GM12878 (cell line): ENCODE data around the gene COL4A2. TPM values are rescaled to one million over a fixed set of nuclear protein-coding genes. Genes with fewer than 3 reads are reported as not detected.

Experiments
- ATAC-seq: fragments of 200-7000 bp; cut with Tn5 transposase; 3 replicates; pipeline ENCODE4 v1.9.1; 2020; ENCODE audit warnings: mild to moderate bottlenecking, moderate library complexity
- BruUV-seq: library from RNA; stranded (reverse); fragments of 400-500 nt; replicated peaks from 2 replicates; lab custom pipeline; 2021; lab: Mats Ljungman, UMichigan
- CTCF ChIA-PET: fragments of 300-600 bp; sonication (Branson Sonifier 250); formaldehyde crosslinking; extraction: SDS; loops from one replicate; lab custom pipeline; 2021; ENCODE audit warnings: inconsistent platforms; lab: Yijun Ruan, JAX
- POLR2A ChIA-PET: fragments of 350-600 bp; formaldehyde crosslinking; extraction: SDS; loops from one replicate; lab custom pipeline; 2021; ENCODE audit warnings: inconsistent platforms; lab: Charles Lee
- RAD21 ChIA-PET: fragments of 300-600 bp; sonication (Branson Sonifier 250); formaldehyde crosslinking; loops from one replicate; lab custom pipeline; 2023; ENCODE audit warnings: antibody characterized with exemption; ENCODE audit not compliant: unreplicated experiment; lab: Charles Lee
- SMC1A ChIA-PET: fragments of 300-600 bp; sonication (Branson Sonifier 250); formaldehyde crosslinking; loops from one replicate; lab custom pipeline; 2023; ENCODE audit not compliant: unreplicated experiment, uncharacterized antibody; lab: Charles Lee
- DNase-seq: peaks from one replicate; pipeline ENCODE4 v3.0.0-alpha.2; 2011; ENCODE audit warnings: low read depth, low spot score
- FAIRE-seq: peaks from 3 replicates; lab custom pipeline; 2011; peaks lifted over from hg19 to GRCh38; lab: Jason Lieb, UNC
- H2AFZ ChIP-seq: 2 replicates; pipeline ENCODE4 v1.6.0; 2011; ENCODE audit warnings: low read depth, low read length, control low read depth; ENCODE audit not compliant: control insufficient read depth
- H3K27ac ChIP-seq: 2 replicates; pipeline ENCODE4 v1.5.1; 2011; ENCODE audit warnings: control low read depth; ENCODE audit not compliant: control insufficient read depth, insufficient read depth
- H3K27me3 ChIP-seq, 2 experiments: replicated peaks in 1 of 2; 2 replicates each; pipeline versions ENCODE4 v1.6.0 to v1.6.1; 2011; ENCODE audit warnings: low read length in 1 of 2; ENCODE audit not compliant: control insufficient read depth in 2 of 2, insufficient read depth in 2 of 2
- H3K36me3 ChIP-seq, 2 experiments: 2 replicates each; pipeline ENCODE4 v1.5.1; 2011; ENCODE audit warnings: low read length in 1 of 2; ENCODE audit not compliant: control insufficient read depth in 2 of 2, insufficient read depth in 2 of 2
- H3K4me1 ChIP-seq: 2 replicates; pipeline ENCODE4 v1.6.1; 2011; ENCODE audit warnings: mild to moderate bottlenecking, low read length, moderate library complexity, mixed read lengths; ENCODE audit not compliant: control insufficient read depth, insufficient read depth
- H3K4me2 ChIP-seq: 2 replicates; pipeline ENCODE4 v1.6.0; 2011; ENCODE audit warnings: control low read depth; ENCODE audit not compliant: control insufficient read depth, insufficient read depth
- H3K4me3 ChIP-seq: fragments of 200-600 bp; sonication (generic); 2 replicates; pipeline ENCODE4 v1.5.1; 2016
- H3K79me2 ChIP-seq: 2 replicates; pipeline ENCODE4 v1.6.0; 2011; ENCODE audit warnings: low read length; ENCODE audit not compliant: control insufficient read depth, insufficient read depth
- H3K9ac ChIP-seq: 2 replicates; pipeline ENCODE4 v1.8.0; 2011; ENCODE audit warnings: low read length, control low read depth, mixed read lengths; ENCODE audit not compliant: control insufficient read depth, insufficient read depth
- H3K9me3 ChIP-seq: replicated peaks from 3 replicates; pipeline ENCODE4 v1.5.1; 2011; ENCODE audit warnings: mild to moderate bottlenecking, low read length; ENCODE audit not compliant: control insufficient read depth, insufficient read depth
- H4K20me1 ChIP-seq: 2 replicates; pipeline ENCODE4 v1.6.0; 2011; ENCODE audit not compliant: control insufficient read depth, insufficient read depth
- BCLAF1 ChIP-seq: fragments of 450-650 bp; IDR thresholded peaks from 2 replicates; pipeline ENCODE4 v1.6.1; 2017; ENCODE audit warnings: antibody characterized with exemption, mild to moderate bottlenecking, moderate library complexity
- CHD1 ChIP-seq: IDR thresholded peaks from 2 replicates; pipeline ENCODE4 v1.6.1; 2012; ENCODE audit warnings: low read depth, low read length, improper control_type of control experiment
- FOXM1 ChIP-seq: IDR thresholded peaks from 2 replicates; pipeline ENCODE4 v1.6.1; 2012; ENCODE audit warnings: low read depth, mild to moderate bottlenecking, inconsistent platforms, low read length, moderate library complexity
- MLLT1 ChIP-seq: fragments of 450-650 bp; IDR thresholded peaks from 2 replicates; pipeline ENCODE4 v1.6.1; 2016; ENCODE audit warnings: mild to moderate bottlenecking
- MTA2 ChIP-seq: fragments of 450-650 bp; IDR thresholded peaks from 2 replicates; pipeline ENCODE4 v1.6.1; 2016; ENCODE audit warnings: low read depth, mild to moderate bottlenecking, moderate library complexity
- MXI1 ChIP-seq: fragments of 150-350 bp; IDR thresholded peaks from 2 replicates; pipeline ENCODE4 v1.6.1; 2011; ENCODE audit warnings: low read depth, mild to moderate bottlenecking, inconsistent platforms, low read length, improper control_type of control experiment
- NRF1 ChIP-seq: conservative IDR thresholded peaks from 2 replicates; pipeline ENCODE4 v1.6.1; 2011; ENCODE audit warnings: mild to moderate bottlenecking, low read depth, low read length, improper control_type of control experiment
- SIN3A ChIP-seq: IDR thresholded peaks from 2 replicates; pipeline ENCODE4 v1.6.1; 2012; ENCODE audit warnings: low read depth, low read length, improper control_type of control experiment
- SMAD5 ChIP-seq: IDR thresholded peaks from 2 replicates; pipeline ENCODE4 v1.6.1; 2016; ENCODE audit warnings: antibody characterized with exemption, low read depth
- ZBTB4 ChIP-seq: fragments of 450-650 bp; formaldehyde crosslinking; IDR thresholded peaks from 2 replicates; pipeline ENCODE4 v1.4.0; 2022; ENCODE audit warnings: mild to moderate bottlenecking, moderate library complexity
- ZNF687 ChIP-seq: fragments of 450-650 bp; IDR thresholded peaks from 2 replicates; pipeline ENCODE4 v1.6.1; 2017; ENCODE audit warnings: mild to moderate bottlenecking, moderate library complexity
- WGBS: methylation state at CpG from one replicate; pipeline ENCODE4 v1.1.6; 2016; ENCODE audit warnings: low lambda C conversion rate; ENCODE audit not compliant: insufficient replicate concordance, insufficient coverage; ENCODE audit errors: missing lambda C conversion rate; 5-methylcytosine and 5-hydroxymethylcytosine counted together
- in situ Hi-C: fragments of 300-500 bp; cut with MboI; formaldehyde crosslinking; loops from 9 replicates; pipeline ENCODE4 v1.14.3; 2018; ENCODE audit warnings: mixed read lengths
- intact Hi-C: fragments of 100-400 bp; cut with micrococcal nuclease; formaldehyde crosslinking; loops from one replicate; pipeline ENCODE4 v1.14.2; 2022; ENCODE audit not compliant: unreplicated experiment
- polyA plus RNA-seq, 11 experiments: library from polyadenylated mRNA; depleted of rRNA in 4 of 11; unstranded in 6 of 11; stranded (reverse) in 5 of 11; fragments of >200 nt; fragmentation: Nextera tagmentation in 4 of 11; fragmentation: Illumina TruSeq in 1 of 11; extraction: Ambion mirVana in 4 of 11; extraction: Trizol in 1 of 11; gene quantifications; 1 replicate in 1 of 11; 2 replicates in 10 of 11; pipeline versions ENCODE4 v1.2.1 to v1.2.3, GENCODE V29; 2011 to 2016; ENCODE audit warnings: inconsistent platforms in 2 of 11, missing spikeins in 2 of 11, low read depth in 1 of 11
- total RNA-seq, 4 experiments: library from RNA; depleted of rRNA in 3 of 4; stranded (reverse); fragments of >200 nt in 3 of 4; fragmentation: Illumina TruSeq in 1 of 4; extraction: Trizol in 1 of 4; gene quantifications; 2 replicates each; pipeline versions ENCODE4 v1.2.1 to v1.2.3, GENCODE V29; 2013 to 2021

COL4A2 gene
- total and polyA plus RNA-seq, 10 of the 15 experiments (the other 5 are each of a cell fraction or from before 2014, with no cell fraction given), result 0.16 to 1.6 (median 0.62) TPM; not detected in 3

- H3K4me3 ChIP-seq, result no peak overlapping the region
- no peak overlapping the region for H3K27ac ChIP-seq
- ChIA-PET RAD21 (no interaction called here), CTCF (interaction anchor here (1.0 kb wide), 1 partner anchor 11 kb away, joined by 4 read pairs; no protein-coding TSS in a partner anchor), POLR2A (no interaction called here), SMC1A (interaction anchor here (0.7 to 1.2 kb wide), 2 partner anchors 17 to 119 kb away, joined by 3 read pairs; no protein-coding TSS in a partner anchor)
- WGBS, result 65% methylated on average over 16 of the region's 16 CpGs
- intact Hi-C loops, result no loop called here
- peaks cover 5% of the 10 kb centered on the region for H3K4me1 ChIP-seq
- DNase-seq (no peak), ATAC-seq (no peak), FAIRE-seq (no peak)
- H3K9me3 ChIP-seq, result no peaks in the 10 kb centered on the region; the same call in 2 of the 3 replicates
- no peak overlapping the region for H2AFZ ChIP-seq
- no TSS peak for BruUV-seq
- in situ Hi-C loops, result no loop called here
- H4K20me1 ChIP-seq, result no peaks in the 10 kb centered on the region
- H3K79me2 ChIP-seq, result no peaks in the 10 kb centered on the region
- no peaks in the 10 kb centered on the region for H3K27me3 ChIP-seq
- no peak overlapping the region for H3K9ac ChIP-seq
- no peaks in the 10 kb centered on the region for H3K36me3 ChIP-seq
- H3K4me2 ChIP-seq, result no peak overlapping the region
- TF ChIP-seq NRF1 (no peak), ZNF687 (no peak), MXI1 (no peak), FOXM1 (no peak), BCLAF1 (no peak), MTA2 (no peak), CHD1 (no peak), SIN3A (no peak), ZBTB4 (CRISPR knock-in tag) (no peak), MLLT1 (no peak), SMAD5 (no peak)
These were observed 36.3 kb downstream of the COL4A2 start for GRCh38 chr13:110343241-110343865.
